ENCODE results near the gene MAP1A. TPM values are rescaled to one million over a fixed set of nuclear protein-coding genes. Genes with fewer than 3 reads are reported as not detected.

MAP1A gene
- total and polyA plus RNA-seq, 2 experiments from 2014 or later: 0.81 to 2.0 TPM

DNA sequence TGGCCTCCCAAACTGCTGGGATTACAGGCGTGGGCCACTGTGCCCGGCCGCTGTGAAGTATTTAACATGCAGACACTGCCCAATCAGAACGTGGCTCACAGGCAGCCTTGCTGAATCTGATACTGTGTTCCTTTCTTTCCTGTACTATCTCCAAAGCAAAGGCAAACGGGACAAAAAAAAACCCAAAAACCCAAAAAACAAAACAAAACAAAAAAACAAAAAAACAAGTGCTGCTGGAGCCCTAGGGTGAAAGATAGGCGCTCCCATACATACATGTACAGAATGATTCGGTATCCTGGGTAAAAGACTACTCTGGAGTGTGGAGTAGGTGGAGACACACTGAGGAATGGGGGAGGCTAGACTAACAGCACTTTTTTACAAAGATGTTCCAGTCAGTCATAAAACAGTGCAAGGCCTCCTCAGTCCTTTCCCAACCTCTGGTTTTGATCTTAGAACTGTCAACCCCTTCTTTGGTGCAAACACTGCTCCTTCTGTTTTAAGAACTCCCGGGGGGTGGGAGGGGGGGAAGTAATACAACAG, 7.7 kb upstream of the MAP1A start:
- Histone ChIP-seq H2AFZ (peak overlapping the region; percentile 64; the same call in 1 of the 2 replicates), H4K20me1 (replicated peaks; ENCODE audit: insufficient read depth) (no peaks in the 10 kb centered on the region), H3K9me2 (ENCODE audit: insufficient read depth) (no peaks in the 10 kb centered on the region), H3F3A (replicated peaks; ENCODE audit: low read depth) (peaks cover 11% of the 10 kb centered on the region), H3K27me3 (ENCODE audit: insufficient read depth) (peaks cover 28% of the 10 kb centered on the region), H3K36me3 (ENCODE audit: insufficient read depth) (no peaks in the 10 kb centered on the region), H3K4me3 (peak overlapping the region; percentile 61), H3K4me2 (peak overlapping the region; percentile 75), H3K79me2 (replicated peaks; ENCODE audit: insufficient read depth) (no peaks in the 10 kb centered on the region), H3K27ac (ENCODE audit: low read depth) (no peak overlapping the region), H3K4me1 (ENCODE audit: insufficient read depth) (peaks cover 16% of the 10 kb centered on the region)
- Mint-ChIP-seq H3K27me3 (ENCODE audit: insufficient read depth, low read depth, poor library complexity) (peaks cover 24% of the 10 kb centered on the region), H3K4me3 (peak overlapping the region; percentile 89), H3K27ac (peak overlapping the region; percentile 65; the same call in 1 of the 2 replicates), H3K4me1 (peaks cover 30% of the 10 kb centered on the region), H3K9me3 (no peaks in the 10 kb centered on the region), H3K36me3 (ENCODE audit: low read depth) (no peaks in the 10 kb centered on the region; the same call in 2 of the 3 replicates)
- peak; percentile 27 for DNase-seq (ENCODE audit: low spot score)
- ATAC-seq: no peak
- TF ChIP-seq CREB1 (CRISPR knock-in tag; IDR thresholded peaks at IDR 0.05; ENCODE audit: low read depth) (no peak), ZNF114 (CRISPR knock-in tag; IDR thresholded peaks at IDR 0.05) (no peak), POLR2AphosphoS5 (IDR thresholded peaks at IDR 0.05; ENCODE audit: low read depth) (no peak), ZNF462 (CRISPR knock-in tag; IDR thresholded peaks at IDR 0.05) (no peak), NANOG (IDR thresholded peaks at IDR 0.05; ENCODE audit: borderline replicate concordance) (no peak), CTCF (conservative IDR thresholded peaks at IDR 0.05; ENCODE audit: low read depth in 2 of 2) (no peak), STAT1 (IDR thresholded peaks at IDR 0.05; ENCODE audit: unreplicated experiment) (no peak), JUNB (IDR thresholded peaks at IDR 0.05; ENCODE audit: unreplicated experiment) (no peak), ZNF331 (CRISPR knock-in tag; IDR thresholded peaks at IDR 0.05; ENCODE audit: low read depth) (no peak), REST (IDR thresholded peaks at IDR 0.05; ENCODE audit: unreplicated experiment) (no peak), EZH2phosphoT487 (IDR thresholded peaks at IDR 0.05; ENCODE audit: unreplicated experiment) (no peak), EZH2 (IDR thresholded peaks at IDR 0.05; ENCODE audit: low read depth, unreplicated experiment) (no peak)
- TF ChIP-seq, protein P1, sequence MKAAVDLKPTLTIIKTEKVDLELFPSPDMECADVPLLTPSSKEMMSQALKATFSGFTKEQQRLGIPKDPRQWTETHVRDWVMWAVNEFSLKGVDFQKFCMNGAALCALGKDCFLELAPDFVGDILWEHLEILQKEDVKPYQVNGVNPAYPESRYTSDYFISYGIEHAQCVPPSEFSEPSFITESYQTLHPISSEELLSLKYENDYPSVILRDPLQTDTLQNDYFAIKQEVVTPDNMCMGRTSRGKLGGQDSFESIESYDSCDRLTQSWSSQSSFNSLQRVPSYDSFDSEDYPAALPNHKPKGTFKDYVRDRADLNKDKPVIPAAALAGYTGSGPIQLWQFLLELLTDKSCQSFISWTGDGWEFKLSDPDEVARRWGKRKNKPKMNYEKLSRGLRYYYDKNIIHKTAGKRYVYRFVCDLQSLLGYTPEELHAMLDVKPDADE (IDR thresholded peaks at IDR 0.05): no peak
